Breast epithelium (tissue), 4 donors: ENCODE results near the gene ZNF778. TPM values are rescaled to one million over a fixed set of nuclear protein-coding genes. Genes with fewer than 3 reads are reported as not detected.

Experiments
- DNase-seq, 2 donors: peaks; one replicate each; pipeline ENCODE4 v3.0.0-alpha.2; 2019; ENCODE audit warnings: low spot score in 2 of 2
- H3K27ac ChIP-seq, 2 donors: fragments of 200-600 bp; sonication (generic) in 1 of 2; one replicate each; pipeline ENCODE4 v1.5.1; 2016 to 2019; ENCODE audit warnings: mild to moderate bottlenecking in 1 of 2
- H3K27me3 ChIP-seq, 2 donors: fragments of 200-600 bp; sonication (generic) in 1 of 2; one replicate each; pipeline versions ENCODE4 v1.5.1 to v1.6.0; 2017 to 2019; ENCODE audit warnings: control low read depth in 1 of 2, mild to moderate bottlenecking in 1 of 2
- H3K36me3 ChIP-seq: fragments of 200-600 bp; one replicate; pipeline ENCODE4 v1.5.1; 2019
- H3K4me1 ChIP-seq, 2 donors: fragments of 200-600 bp; sonication (generic); one replicate each; pipeline ENCODE4 v1.5.1; 2016 to 2019; ENCODE audit warnings: control low read depth in 1 of 2
- H3K4me3 ChIP-seq, 3 donors: fragments of 200-600 bp; sonication (generic); 1 replicate in 2 of 3; 2 replicates in 1 of 3; pipeline ENCODE4 v1.5.1; 2016 to 2019; ENCODE audit warnings: mild to moderate bottlenecking in 3 of 3, moderate library complexity in 2 of 3
- H3K9me3 ChIP-seq, 2 donors: fragments of 200-600 bp; sonication (generic) in 1 of 2; one replicate each; pipeline ENCODE4 v1.5.1; 2016 to 2019; ENCODE audit warnings: control low read depth in 1 of 2
- CTCF ChIP-seq, 3 donors: fragments of 450-650 bp; IDR thresholded peaks; one replicate each; pipeline ENCODE4 v1.5.1; 2016 to 2017; ENCODE audit warnings: antibody characterized with exemption in 3 of 3, mild to moderate bottlenecking in 3 of 3, moderate library complexity in 3 of 3
- POLR2A ChIP-seq: fragments of 450-650 bp; IDR thresholded peaks from one replicate; pipeline ENCODE4 v1.6.1; 2016; ENCODE audit warnings: antibody characterized with exemption, mild to moderate bottlenecking, moderate library complexity
- POLR2AphosphoS5 ChIP-seq, 3 donors: sonication (generic); formaldehyde crosslinking; IDR thresholded peaks; one replicate each; pipeline ENCODE4 v1.6.1; 2017; ENCODE audit warnings: antibody characterized with exemption in 3 of 3
- intact Hi-C: fragments of 100-400 bp; cut with DNase I; formaldehyde crosslinking; loops from one replicate; pipeline ENCODE4 v1.15.1; 2023; ENCODE audit warnings: low total_unique reads
- total RNA-seq, 3 donors: library from RNA; depleted of rRNA; stranded (reverse); fragments of >200 nt; gene quantifications; one replicate each; pipeline ENCODE4 v1.1.0, GENCODE V29; 2016

ZNF778 gene
- total RNA-seq, 3 donors from 2014 or later = 10.1 to 20.9 (median 12.5) TPM

- DNase-seq = no peak
- no peak overlapping the region for H3K4me3 ChIP-seq
- H3K4me1 ChIP-seq = peaks cover 0 to 11% of the 10 kb centered on the region in 2 donors
- no peak for TF ChIP-seq POLR2AphosphoS5 (IDR thresholded peaks at IDR 0.05)
- no peak for TF ChIP-seq POLR2A
- no peak for TF ChIP-seq CTCF (IDR thresholded peaks at IDR 0.05)
- H3K36me3 ChIP-seq = no peaks in the 10 kb centered on the region
- H3K27ac ChIP-seq = no peak overlapping the region
- no peaks in the 10 kb centered on the region for H3K9me3 ChIP-seq
- H3K27me3 ChIP-seq = peaks cover 0 to 36% of the 10 kb centered on the region in 2 donors
- intact Hi-C loops = loop anchor here (10.0 kb wide), 1 partner anchor 447 kb away; no protein-coding TSS in a partner anchor
Measured at GRCh38 chr16:89177501-89177900, 40.0 kb upstream of the ZNF778 start.

- intact Hi-C loops = loop anchor here (10.0 kb wide), 1 partner anchor 446 kb away; no protein-coding TSS in a partner anchor
- no peak overlapping the region for H3K4me3 ChIP-seq
- DNase-seq = no peak
- TF ChIP-seq POLR2AphosphoS5 (IDR thresholded peaks at IDR 0.05) (no peak), CTCF (IDR thresholded peaks at IDR 0.05) (no peak), POLR2A (no peak)
- no peak overlapping the region for H3K27ac ChIP-seq
- H3K9me3 ChIP-seq = no peaks in the 10 kb centered on the region
- H3K4me1 ChIP-seq = peaks cover 0 to 11% of the 10 kb centered on the region in 2 donors
- peaks cover 0 to 36% of the 10 kb centered on the region in 2 donors for H3K27me3 ChIP-seq
- no peaks in the 10 kb centered on the region for H3K36me3 ChIP-seq
Measured at GRCh38 chr16:89178453-89179147, 38.9 kb upstream of the ZNF778 start.

GRCh38 chr16:89179148-89179484 lies 38.4 kb upstream of the ZNF778 start:
- peaks cover 0 to 11% of the 10 kb centered on the region in 2 donors for H3K4me1 ChIP-seq
- no peaks in the 10 kb centered on the region for H3K36me3 ChIP-seq
- no peak overlapping the region for H3K4me3 ChIP-seq
- peaks cover 0 to 36% of the 10 kb centered on the region in 2 donors for H3K27me3 ChIP-seq
- TF ChIP-seq CTCF (IDR thresholded peaks at IDR 0.05) (no peak), POLR2AphosphoS5 (IDR thresholded peaks at IDR 0.05) (no peak), POLR2A (no peak)
- no peak for DNase-seq
- H3K27ac ChIP-seq = no peak overlapping the region
- intact Hi-C loops = loop anchor here (10.0 kb wide), 1 partner anchor 446 kb away; no protein-coding TSS in a partner anchor
- no peaks in the 10 kb centered on the region for H3K9me3 ChIP-seq

GRCh38 chr16:89179656-89180315 lies 37.7 kb upstream of the ZNF778 start:
- Histone ChIP-seq H3K4me3 (no peak overlapping the region), H3K36me3 (no peaks in the 10 kb centered on the region), H3K27ac (no peak overlapping the region), H3K27me3 (peaks cover 3 to 36% of the 10 kb centered on the region in 2 donors), H3K4me1 (peaks cover 0 to 7% of the 10 kb centered on the region in 2 donors), H3K9me3 (no peaks in the 10 kb centered on the region)
- DNase-seq = no peak
- intact Hi-C loops = loop anchor here (10.0 kb wide), 1 partner anchor 445 kb away; no protein-coding TSS in a partner anchor
- TF ChIP-seq CTCF (IDR thresholded peaks at IDR 0.05) = no peak
- TF ChIP-seq POLR2A = no peak
- no peak for TF ChIP-seq POLR2AphosphoS5 (IDR thresholded peaks at IDR 0.05)

- Histone ChIP-seq H3K4me3 (no peak overlapping the region), H3K27ac (no peak overlapping the region), H3K36me3 (no peaks in the 10 kb centered on the region), H3K4me1 (no peaks in the 10 kb centered on the region), H3K27me3 (peaks cover 3 to 16% of the 10 kb centered on the region in 2 donors), H3K9me3 (no peaks in the 10 kb centered on the region)
- intact Hi-C loops = no loop called here
- no peak for TF ChIP-seq CTCF (IDR thresholded peaks at IDR 0.05)
- TF ChIP-seq POLR2A = no peak
- no peak for TF ChIP-seq POLR2AphosphoS5 (IDR thresholded peaks at IDR 0.05)
- no peak for DNase-seq
Measured at GRCh38 chr16:89183463-89183862, 34.0 kb upstream of the ZNF778 start.
